GM18951 (cell line): ENCODE measurements around the gene TMC5.
"Not testable (repeated sequence)": the region's sequence is repeated elsewhere in the genome, so short reads cannot be mapped to it uniquely, and the experiment has no call there.

Source experiments
- POLR2A ChIP-seq: IDR thresholded peaks from 4 replicates; pipeline ENCODE4 v1.6.1; 2011; ENCODE audit warnings: mild to moderate bottlenecking; ENCODE audit not compliant: insufficient read length, insufficient read depth; ENCODE audit errors: extremely low read depth
- in situ Hi-C: fragments of 300-500 bp; cut with MboI; formaldehyde crosslinking; loops from one replicate; pipeline ENCODE4 v1.12.0; 2022; ENCODE audit warnings: low sequenced_read_pairs, mixed read lengths, inconsistent platforms; ENCODE audit not compliant: unreplicated experiment

Gene TMC5

GRCh38 chr16:19417640-19418039 lies at the start of gene TMC5:
TMC5 (plus strand) TSS chr16:19417883; CDS start chr16:19440039, 22,156 bp downstream.
- in situ Hi-C loops, result no loop called here
- TF ChIP-seq POLR2A, result no peak

GRCh38 chr16:19372541-19372940 lies 45.1 kb upstream of the TMC5 start:
- in situ Hi-C loops, result not testable (repeated sequence)

GRCh38 chr16:19374402-19374801 lies 43.3 kb upstream of the TMC5 start:
- TF ChIP-seq POLR2A, result no peak
- in situ Hi-C loops, result no loop called here

GRCh38 chr16:19375561-19376158 lies 42.0 kb upstream of the TMC5 start:
- TF ChIP-seq POLR2A, result no peak
- in situ Hi-C loops, result loop anchor here (5.0 kb wide), 1 partner anchor 293 kb away; no protein-coding TSS in a partner anchor

- in situ Hi-C loops, result loop anchor here (5.0 kb wide), 1 partner anchor 296 kb away; no protein-coding TSS in a partner anchor
- no peak for TF ChIP-seq POLR2A
Observed at GRCh38 chr16:19377864-19378263, 39.8 kb upstream of the TMC5 start.

GRCh38 chr16:19378511-19378910 lies 39.2 kb upstream of the TMC5 start:
- in situ Hi-C loops, result loop anchor here (5.0 kb wide), 1 partner anchor 296 kb away; no protein-coding TSS in a partner anchor

GRCh38 chr16:19379838-19380237 lies 37.8 kb upstream of the TMC5 start:
- no peak for TF ChIP-seq POLR2A
- in situ Hi-C loops, result loop anchor here (5.0 to 10.0 kb wide), 2 partner anchors 125 to 298 kb away; no protein-coding TSS in a partner anchor

More at GRCh38 chr16:19378511-19378910, 39.2 kb upstream of the TMC5 start:
- no peak for TF ChIP-seq POLR2A

- in situ Hi-C loops, result loop anchor here (10.0 kb wide), 1 partner anchor 124 kb away; no protein-coding TSS in a partner anchor
- no peak for TF ChIP-seq POLR2A
Observed at GRCh38 chr16:19380328-19380727, 37.4 kb upstream of the TMC5 start.

- in situ Hi-C loops, result loop anchor here (10.0 kb wide), 1 partner anchor 123 kb away; no protein-coding TSS in a partner anchor
- no peak for TF ChIP-seq POLR2A
Observed at GRCh38 chr16:19382084-19382801, 35.4 kb upstream of the TMC5 start.

GRCh38 chr16:19382887-19383816 lies 34.5 kb upstream of the TMC5 start:
- no peak for TF ChIP-seq POLR2A
- in situ Hi-C loops, result loop anchor here (10.0 kb wide), 1 partner anchor 122 kb away; no protein-coding TSS in a partner anchor

GRCh38 chr16:19384656-19385055 lies 33.0 kb upstream of the TMC5 start:
- TF ChIP-seq POLR2A, result no peak
- in situ Hi-C loops, result loop anchor here (10.0 kb wide), 1 partner anchor 120 kb away; no protein-coding TSS in a partner anchor

- TF ChIP-seq POLR2A, result no peak
- in situ Hi-C loops, result loop anchor here (10.0 kb wide), 1 partner anchor 118 kb away; no protein-coding TSS in a partner anchor
Observed at GRCh38 chr16:19386525-19386924, 31.2 kb upstream of the TMC5 start.

- no peak for TF ChIP-seq POLR2A
- in situ Hi-C loops, result loop anchor here (10.0 kb wide), 1 partner anchor 116 kb away; no protein-coding TSS in a partner anchor
Observed at GRCh38 chr16:19389246-19389645, 28.4 kb upstream of the TMC5 start.

- in situ Hi-C loops, result not testable (repeated sequence)
Observed at GRCh38 chr16:19391185-19391776, 26.4 kb upstream of the TMC5 start.
